ENCODE data around the gene ZNF804B.

DNA sequence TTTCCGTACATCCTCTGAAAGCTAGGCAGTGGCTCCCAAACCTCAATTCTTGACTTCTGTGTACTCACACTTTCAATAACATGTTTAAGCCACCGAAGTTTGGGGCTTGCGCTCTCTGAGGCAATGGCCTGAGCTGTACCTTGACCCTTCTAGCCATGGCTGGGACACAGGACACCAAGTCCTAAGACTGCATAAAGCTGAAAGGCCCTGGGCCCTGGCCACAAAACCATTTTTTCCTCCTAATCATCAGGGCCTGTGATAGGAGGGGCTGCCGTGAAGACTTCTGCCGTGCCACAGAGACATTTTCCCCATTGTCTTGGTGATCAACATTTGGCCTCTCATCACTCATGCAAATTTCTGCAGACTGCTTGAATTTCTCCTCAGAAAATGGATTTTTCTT lies 252.5 kb downstream of the ZNF804B start:
- no peak for TF ChIP-seq CTCF (conservative IDR thresholded peaks at IDR 0.05; ENCODE audit: low read depth, low read length)
- no peak for TF ChIP-seq RCOR1 (IDR thresholded peaks at IDR 0.05; ENCODE audit: insufficient replicate concordance, low read length)
- TF ChIP-seq POLR2A (IDR thresholded peaks at IDR 0.05; ENCODE audit: low read depth, low read length), result no peak
- TF ChIP-seq, protein P1, sequence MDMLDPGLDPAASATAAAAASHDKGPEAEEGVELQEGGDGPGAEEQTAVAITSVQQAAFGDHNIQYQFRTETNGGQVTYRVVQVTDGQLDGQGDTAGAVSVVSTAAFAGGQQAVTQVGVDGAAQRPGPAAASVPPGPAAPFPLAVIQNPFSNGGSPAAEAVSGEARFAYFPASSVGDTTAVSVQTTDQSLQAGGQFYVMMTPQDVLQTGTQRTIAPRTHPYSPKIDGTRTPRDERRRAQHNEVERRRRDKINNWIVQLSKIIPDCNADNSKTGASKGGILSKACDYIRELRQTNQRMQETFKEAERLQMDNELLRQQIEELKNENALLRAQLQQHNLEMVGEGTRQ (IDR thresholded peaks at IDR 0.05; ENCODE audit: low read depth, low read length), result no peak
- no peak for TF ChIP-seq SMC3 (IDR thresholded peaks at IDR 0.05; ENCODE audit: low read depth, low read length)
- TF ChIP-seq CEBPB (IDR thresholded peaks at IDR 0.05; ENCODE audit: low read depth, low read length), result no peak
- TF ChIP-seq BHLHE40 (IDR thresholded peaks at IDR 0.05; ENCODE audit: low read depth, low read length), result no peak
- TF ChIP-seq RAD21 (IDR thresholded peaks at IDR 0.05; ENCODE audit: low read length), result no peak
- no peak for TF ChIP-seq NFE2L2 (IDR thresholded peaks at IDR 0.05; ENCODE audit: low read depth, low read length)
- no peak for TF ChIP-seq CHD1 (IDR thresholded peaks at IDR 0.05; ENCODE audit: low read depth, low read length)
- no peak for TF ChIP-seq MAFK (IDR thresholded peaks at IDR 0.05; ENCODE audit: low read depth, low read length)
- no peak for TF ChIP-seq FOS (IDR thresholded peaks at IDR 0.05; ENCODE audit: low read depth, low read length)
- no peak for TF ChIP-seq RFX5 (IDR thresholded peaks at IDR 0.05; ENCODE audit: low read depth, low read length)
- TF ChIP-seq MAZ (IDR thresholded peaks at IDR 0.05; ENCODE audit: borderline replicate concordance, low read depth, low read length), result no peak
